ENCODE data around the gene TRIM27.
A peak's percentile ranks its signal among the peaks of the same experiment; 100 is the strongest.
"Not testable (repeated sequence)": the region's sequence is repeated elsewhere in the genome, so short reads cannot be mapped to it uniquely, and the experiment has no call there.

Gene TRIM27

DNA sequence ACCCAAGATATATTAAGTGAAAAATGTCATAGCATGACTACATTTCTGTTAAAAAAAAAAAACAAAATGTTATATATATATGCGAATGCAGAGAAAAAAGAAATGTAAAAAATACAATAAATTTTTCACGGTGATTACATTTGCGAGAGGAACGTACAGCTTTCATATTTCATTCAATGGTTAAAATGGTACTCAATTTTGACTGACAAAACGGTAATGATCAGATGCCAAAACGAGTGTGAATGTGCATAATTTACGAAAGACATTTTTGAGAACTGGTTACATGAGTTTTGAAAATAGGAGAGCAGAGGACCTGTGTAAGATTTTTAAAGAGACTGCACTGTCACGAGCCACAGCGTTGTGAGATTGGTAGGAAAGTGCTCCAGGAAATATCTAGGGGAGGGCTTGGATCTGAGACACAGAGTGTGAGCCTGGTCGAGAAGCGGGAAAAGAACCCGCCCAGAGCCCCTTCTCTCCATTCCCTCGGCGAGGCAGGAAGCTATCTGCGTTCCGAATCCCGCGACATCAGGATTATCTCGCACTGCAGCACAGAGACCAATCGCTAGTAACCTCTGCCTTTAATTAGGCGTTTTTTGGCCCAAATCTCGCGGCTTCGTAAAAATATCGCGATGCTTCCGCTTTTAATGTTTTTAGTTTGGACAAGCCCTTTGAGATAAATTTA lies 28.5 kb downstream of the TRIM27 start:
- DNase-seq, result peak; percentile 88

DNA sequence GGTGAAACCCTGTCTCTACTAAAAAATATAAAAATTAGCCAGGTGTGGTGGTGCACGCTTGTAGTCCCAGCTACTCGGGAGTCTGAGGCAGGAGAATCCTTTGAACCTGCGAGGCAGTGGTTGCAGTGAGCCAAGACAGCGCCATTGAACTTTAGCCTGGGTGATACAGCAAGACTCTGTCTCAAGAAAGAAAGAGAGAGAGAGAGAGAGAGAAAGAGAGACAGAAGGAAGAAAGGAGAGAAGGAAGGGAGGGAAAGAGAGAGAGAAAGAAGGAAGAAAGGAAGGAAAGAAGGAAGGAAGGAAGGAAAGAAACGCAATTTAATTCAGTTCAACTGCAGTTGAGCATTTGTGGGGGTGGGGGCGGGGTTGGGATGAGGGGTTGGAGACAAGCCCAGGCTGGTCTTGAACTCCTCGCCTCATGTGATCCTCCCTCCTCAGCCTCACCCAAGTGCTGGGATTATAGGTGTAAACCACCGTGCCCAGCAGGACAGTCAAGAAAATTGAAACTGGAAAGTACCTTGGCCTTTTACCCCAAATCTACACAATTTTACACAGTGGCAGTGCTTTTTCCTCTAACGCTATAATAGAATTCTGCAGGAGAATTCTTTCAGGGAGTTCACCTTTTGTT lies 30.5 kb downstream of the TRIM27 start:
- no peak for DNase-seq

DNA sequence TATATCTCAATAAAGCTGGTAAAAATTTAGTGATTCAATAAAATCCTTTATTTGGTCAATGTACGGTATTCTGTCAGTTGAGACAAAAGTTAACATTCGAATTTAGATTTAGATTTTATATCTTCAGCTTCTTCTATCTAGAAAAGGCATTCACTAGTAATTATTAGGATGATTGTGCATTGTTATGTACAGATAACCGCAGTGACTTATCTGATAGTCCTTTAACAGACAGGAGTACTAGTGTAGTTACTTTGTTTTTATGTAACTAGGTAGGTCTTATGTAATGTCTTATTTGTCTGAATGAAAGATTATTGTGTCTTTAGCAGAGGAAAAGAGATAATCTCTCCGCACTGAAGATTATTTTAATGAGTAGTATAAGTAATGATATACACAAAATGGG lies 31.3 kb downstream of the TRIM27 start:
- DNase-seq, result no peak

GRCh38 chr6:28887796-28888496 lies 35.8 kb downstream of the TRIM27 start:
- no peak for DNase-seq

GRCh38 chr6:28886079-28886439 lies 37.7 kb downstream of the TRIM27 start:
- DNase-seq, result no peak

DNA sequence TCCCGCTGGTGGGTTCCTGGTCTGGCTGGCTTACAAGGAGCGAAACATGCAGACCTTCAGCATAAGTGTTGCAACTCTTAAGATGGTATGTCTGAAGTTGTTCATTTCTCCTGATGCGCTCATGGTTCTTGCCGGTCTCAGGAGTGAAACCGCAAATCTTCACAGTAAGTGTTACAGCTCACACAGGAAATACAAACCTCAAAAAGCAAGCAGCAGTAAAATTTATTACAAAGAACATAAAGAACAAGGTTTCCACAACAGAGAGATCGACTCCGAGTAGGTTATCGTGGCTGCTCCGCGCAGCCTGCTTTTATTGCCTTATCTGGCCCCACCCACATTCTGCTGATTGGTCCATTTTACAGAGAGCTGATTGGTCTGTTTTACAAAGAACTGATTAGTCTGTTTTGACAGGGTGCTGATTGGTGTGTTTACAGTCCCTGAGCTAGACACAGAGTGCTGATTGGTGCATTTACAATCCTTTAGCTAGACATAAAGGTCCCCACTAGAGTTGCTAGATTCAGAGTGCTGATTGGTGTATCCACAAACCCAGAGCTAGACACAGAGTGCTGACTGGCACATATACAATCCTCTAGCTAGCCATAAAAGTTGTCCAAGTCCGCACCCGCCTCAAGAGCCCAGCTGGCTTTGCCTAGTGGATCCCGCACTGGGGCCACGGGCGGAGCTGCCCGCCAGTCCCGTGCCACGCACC lies 39.2 kb downstream of the TRIM27 start:
- DNase-seq, result no peak

DNA sequence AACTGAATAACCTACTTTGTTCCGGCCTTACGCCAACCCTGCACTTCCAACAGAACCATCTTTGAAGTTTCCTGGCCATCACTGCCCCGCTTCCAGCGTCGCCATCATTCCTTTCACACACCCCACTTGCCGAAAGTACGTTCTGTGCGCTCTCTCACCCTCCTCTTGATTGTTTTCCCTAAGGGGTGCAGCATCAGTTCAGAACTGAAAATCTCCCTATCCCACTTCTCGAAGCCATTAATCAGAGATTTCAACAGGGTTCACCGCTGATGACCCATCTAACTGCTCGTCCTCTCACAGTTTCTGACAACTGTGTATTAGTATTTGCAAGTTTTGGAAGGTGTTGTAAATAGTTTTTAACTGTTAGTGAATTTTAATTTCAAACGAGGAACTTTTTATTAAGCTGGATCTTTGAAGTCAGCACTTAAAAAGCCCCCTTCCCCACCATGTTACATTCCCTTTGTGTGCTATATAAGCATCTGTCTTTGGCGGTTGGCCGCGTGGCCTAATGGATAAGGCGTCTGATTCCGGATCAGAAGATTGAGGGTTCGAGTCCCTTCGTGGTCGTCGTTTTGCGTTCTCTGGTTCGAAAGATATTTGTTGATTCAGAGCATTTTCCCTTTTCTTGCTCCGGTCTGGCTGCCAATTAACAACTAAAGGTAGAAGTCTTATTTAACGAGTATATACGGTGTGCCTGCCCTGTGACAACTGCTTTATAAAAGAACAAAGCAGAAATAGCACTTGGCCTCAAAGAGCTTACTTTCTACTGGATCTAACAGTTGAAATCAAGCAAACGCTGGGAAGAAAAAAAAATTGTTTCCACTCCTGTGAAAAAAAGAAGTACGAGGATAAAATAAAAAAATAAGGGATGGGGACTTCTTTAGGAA lies 42.6 kb downstream of the TRIM27 start:
- DNase-seq, result peak; percentile 36

DNA sequence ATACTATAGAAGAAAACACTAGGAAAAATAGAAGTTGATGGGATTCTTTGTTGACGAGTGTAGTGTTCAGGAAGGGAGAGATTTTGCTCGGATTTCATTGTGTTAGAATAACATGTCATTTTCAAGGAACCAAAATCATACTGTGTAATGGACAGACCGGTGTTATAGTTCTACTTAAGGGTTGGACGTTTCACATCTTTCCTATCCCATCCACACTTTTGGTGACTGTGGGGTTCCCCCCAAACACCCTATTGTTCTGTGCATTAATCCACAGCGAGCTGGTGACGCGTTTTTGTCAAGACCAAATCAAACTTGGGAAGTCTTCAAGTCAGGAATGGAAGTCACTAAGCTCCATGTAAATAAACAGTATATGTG lies 43.3 kb downstream of the TRIM27 start:
- DNase-seq, result no peak

GRCh38 chr6:28876710-28877109 lies 47.1 kb downstream of the TRIM27 start:
- DNase-seq, result no peak

- DNase-seq, result no peak
These were observed 48.5 kb downstream of the TRIM27 start for GRCh38 chr6:28875191-28875747.

DNA sequence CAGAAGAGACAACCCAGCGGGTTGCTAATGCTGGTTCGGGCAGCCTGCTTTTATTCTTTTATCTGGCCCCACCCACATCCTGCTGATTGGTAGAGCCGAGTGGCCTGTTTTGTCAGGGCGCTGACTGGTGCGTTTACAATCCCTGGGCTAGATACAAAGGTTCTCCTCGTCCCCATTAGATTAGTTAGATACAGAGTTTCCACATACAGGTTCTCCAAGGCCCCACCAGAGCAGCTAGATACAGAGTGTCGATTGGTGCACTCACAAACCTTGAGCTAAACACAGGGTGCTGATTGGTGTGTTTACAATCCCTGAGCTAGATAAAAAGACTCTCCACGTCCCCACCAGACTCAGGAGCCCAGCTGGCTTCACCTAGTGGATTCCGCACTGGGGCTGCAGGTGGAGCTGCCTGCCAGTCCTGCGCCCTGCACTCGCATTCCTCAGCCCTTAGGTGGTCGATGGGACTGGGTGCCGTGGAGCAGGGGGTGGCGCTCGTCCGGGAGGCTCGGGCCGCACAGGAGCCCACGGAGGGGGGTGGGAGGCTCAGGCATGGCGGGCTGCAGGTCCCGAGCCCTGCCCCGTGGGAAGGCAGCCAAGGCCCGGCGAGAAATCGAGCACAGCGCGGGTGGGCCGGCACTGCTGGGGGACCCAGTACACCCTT lies 51.5 kb downstream of the TRIM27 start:
- not testable (repeated sequence) for DNase-seq

GRCh38 chr6:28871335-28872156 lies 52.2 kb downstream of the TRIM27 start:
- DNase-seq, result no peak

GRCh38 chr6:28868873-28869272 lies 54.9 kb downstream of the TRIM27 start:
- DNase-seq, result no peak

DNA sequence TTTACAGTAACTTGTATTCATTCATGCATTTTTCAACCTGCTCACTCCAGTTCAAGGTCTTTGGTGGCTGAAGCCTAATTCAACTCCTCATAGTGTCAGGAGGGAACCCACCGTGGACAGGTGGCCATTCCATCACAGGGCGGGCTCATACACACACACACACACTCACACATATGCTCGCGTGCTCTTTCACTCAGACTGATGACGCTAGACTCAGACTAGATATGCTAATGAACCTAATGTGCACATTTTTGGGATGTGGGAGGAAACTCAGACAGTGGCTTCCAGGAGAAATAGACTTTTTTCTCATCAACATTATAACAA lies 56.7 kb downstream of the TRIM27 start:
- DNase-seq, result no peak

GRCh38 chr6:28866205-28867085 lies 57.3 kb downstream of the TRIM27 start:
- DNase-seq, result peak; percentile 43

- peak; percentile 69 for DNase-seq
These were observed 58.2 kb downstream of the TRIM27 start for GRCh38 chr6:28865401-28866204.

DNA sequence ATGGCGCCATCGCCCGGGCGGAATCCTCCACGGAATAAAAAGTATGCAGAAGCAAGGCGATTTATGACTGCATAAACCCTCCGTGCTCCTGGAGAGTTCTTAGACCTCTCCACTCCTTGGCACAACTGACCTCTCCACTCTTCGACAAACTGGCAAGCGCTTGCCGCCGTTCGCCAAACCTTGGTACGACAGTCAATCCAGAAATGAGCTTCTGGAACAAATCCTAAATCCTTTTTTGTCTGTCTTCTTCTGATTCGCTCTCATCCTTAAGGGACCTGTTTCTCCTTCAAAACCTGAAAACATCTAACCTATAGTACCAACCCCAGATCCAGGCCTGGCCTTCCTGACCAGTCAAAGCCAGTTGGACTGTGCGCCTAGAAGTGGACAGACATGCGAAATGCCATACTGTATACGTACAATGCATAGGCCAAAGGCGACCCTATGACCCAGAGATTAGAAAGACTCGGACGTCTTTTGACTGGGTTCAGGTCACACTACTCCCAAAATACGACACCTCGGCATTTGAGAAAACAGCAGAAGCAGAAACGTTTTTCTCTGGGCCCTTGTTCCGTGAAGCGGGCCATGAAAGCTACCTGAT lies 59.4 kb downstream of the TRIM27 start:
- DNase-seq, result no peak

DNA sequence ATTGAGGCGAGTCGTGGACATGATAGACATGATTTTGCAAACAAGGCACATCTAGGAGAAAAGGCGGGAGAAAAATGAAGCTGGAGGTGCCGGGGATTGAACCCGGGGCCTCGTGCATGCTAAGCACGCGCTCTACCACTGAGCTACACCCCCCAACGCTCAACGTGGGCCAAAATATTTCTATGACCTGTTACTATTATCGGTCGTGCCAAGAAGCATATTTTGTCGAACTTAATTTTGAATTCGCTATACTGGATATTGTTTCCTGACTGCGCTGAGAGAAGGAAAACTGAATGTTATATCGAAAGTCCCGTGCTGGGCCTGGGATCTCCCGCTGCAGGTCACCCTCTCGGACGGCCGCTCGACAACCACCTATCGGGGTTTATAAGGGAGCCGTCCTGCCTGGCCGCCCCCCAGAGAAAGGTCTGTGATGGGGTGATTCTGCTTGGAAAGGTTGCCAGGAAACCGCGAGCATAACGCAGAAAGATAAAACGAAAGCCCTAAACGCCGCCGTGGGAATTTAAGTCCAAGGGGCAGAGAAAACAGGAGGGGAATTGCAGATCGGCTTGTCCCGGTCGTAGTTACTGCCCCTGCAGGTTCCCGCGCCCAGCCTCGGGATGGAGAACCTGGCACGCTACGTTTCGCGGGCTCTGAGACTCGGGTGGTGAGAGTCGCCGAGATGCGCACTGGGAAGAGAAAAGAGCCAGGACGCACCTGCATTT lies 60.0 kb downstream of the TRIM27 start:
- peak; percentile 64 for DNase-seq

All from GF-D8 (cell line).